ENCODE data around the gene HTR1B. TPM values are rescaled to one million over a fixed set of nuclear protein-coding genes. Genes with fewer than 3 reads are reported as not detected.

HTR1B gene
- total and polyA plus RNA-seq, 9 of the 15 experiments (the other 6 are each of a cell fraction or from before 2014, with no cell fraction given) = not detected

DNA sequence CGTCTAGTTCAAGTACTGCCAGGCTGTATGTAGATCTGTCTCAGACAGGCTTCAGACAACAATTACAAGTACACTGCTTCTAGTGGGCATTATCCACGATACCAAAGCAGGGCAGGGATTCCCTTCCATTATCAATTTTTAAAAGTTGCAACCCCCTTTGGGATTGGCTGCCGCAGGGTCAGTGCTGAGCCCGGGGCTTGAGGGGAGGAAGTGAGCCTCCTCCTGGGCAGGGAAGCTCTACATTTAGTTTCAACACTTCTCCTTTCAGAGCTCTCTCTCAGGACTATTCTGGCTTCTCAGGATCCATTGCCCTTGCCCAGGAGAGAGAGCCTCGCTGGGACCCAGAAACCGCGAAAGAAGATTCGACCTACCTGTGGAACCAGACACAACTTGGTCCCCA, 1.5 kb downstream of the HTR1B start (continued):
- TF ChIP-seq, protein P1, sequence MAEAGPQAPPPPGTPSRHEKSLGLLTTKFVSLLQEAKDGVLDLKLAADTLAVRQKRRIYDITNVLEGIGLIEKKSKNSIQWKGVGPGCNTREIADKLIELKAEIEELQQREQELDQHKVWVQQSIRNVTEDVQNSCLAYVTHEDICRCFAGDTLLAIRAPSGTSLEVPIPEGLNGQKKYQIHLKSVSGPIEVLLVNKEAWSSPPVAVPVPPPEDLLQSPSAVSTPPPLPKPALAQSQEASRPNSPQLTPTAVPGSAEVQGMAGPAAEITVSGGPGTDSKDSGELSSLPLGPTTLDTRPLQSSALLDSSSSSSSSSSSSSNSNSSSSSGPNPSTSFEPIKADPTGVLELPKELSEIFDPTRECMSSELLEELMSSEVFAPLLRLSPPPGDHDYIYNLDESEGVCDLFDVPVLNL (CRISPR knock-in tag; IDR thresholded peaks at IDR 0.05; ENCODE audit: low read depth) = no peak
- TF ChIP-seq POLR2AphosphoS5 (IDR thresholded peaks at IDR 0.05; ENCODE audit: control insufficient read depth, insufficient read depth, low read depth, low read length) (no peak), ZNF445 (CRISPR knock-in tag; IDR thresholded peaks at IDR 0.05; ENCODE audit: low read depth) (no peak), GABPA (tag; conservative IDR thresholded peaks at IDR 0.05; ENCODE audit: low read depth) (no peak), TAL1 (IDR thresholded peaks at IDR 0.05) (no peak), NCOA6 (IDR thresholded peaks at IDR 0.05) (no peak), BRF1 (IDR thresholded peaks at IDR 0.05; ENCODE audit: borderline replicate concordance, extremely low read depth, insufficient read length) (no peak), KAT7 (CRISPR knock-in tag; IDR thresholded peaks at IDR 0.05; ENCODE audit: borderline replicate concordance) (no peak), NR2C2 (CRISPR knock-in tag; IDR thresholded peaks at IDR 0.05) (no peak), NR2C2 (tag; IDR thresholded peaks at IDR 0.05) (no peak), STAT5A (IDR thresholded peaks at IDR 0.05; ENCODE audit: borderline replicate concordance, low read length) (no peak), RBM22 (IDR thresholded peaks at IDR 0.05; ENCODE audit: low read depth, low read length, poor library complexity, severe bottlenecking) (no peak), BACH1 (tag; IDR thresholded peaks at IDR 0.05) (no peak), ZNF134 (CRISPR knock-in tag; conservative IDR thresholded peaks at IDR 0.05) (no peak), TAF15 (IDR thresholded peaks at IDR 0.05; ENCODE audit: low read depth, low read length) (no peak), SRSF3 (IDR thresholded peaks at IDR 0.05; ENCODE audit: insufficient read depth, low read length) (no peak)
- TF ChIP-seq, protein P2, sequence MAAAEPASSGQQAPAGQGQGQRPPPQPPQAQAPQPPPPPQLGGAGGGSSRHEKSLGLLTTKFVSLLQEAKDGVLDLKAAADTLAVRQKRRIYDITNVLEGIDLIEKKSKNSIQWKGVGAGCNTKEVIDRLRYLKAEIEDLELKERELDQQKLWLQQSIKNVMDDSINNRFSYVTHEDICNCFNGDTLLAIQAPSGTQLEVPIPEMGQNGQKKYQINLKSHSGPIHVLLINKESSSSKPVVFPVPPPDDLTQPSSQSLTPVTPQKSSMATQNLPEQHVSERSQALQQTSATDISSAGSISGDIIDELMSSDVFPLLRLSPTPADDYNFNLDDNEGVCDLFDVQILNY (CRISPR knock-in tag; IDR thresholded peaks at IDR 0.05) = no peak
- TF ChIP-seq, protein P3, sequence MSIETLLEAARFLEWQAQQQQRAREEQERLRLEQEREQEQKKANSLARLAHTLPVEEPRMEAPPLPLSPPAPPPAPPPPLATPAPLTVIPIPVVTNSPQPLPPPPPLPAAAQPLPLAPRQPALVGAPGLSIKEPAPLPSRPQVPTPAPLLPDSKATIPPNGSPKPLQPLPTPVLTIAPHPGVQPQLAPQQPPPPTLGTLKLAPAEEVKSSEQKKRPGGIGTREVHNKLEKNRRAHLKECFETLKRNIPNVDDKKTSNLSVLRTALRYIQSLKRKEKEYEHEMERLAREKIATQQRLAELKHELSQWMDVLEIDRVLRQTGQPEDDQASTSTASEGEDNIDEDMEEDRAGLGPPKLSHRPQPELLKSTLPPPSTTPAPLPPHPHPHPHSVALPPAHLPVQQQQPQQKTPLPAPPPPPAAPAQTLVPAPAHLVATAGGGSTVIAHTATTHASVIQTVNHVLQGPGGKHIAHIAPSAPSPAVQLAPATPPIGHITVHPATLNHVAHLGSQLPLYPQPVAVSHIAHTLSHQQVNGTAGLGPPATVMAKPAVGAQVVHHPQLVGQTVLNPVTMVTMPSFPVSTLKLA (conservative IDR thresholded peaks at IDR 0.05) = no peak
- TF ChIP-seq, protein P4, sequence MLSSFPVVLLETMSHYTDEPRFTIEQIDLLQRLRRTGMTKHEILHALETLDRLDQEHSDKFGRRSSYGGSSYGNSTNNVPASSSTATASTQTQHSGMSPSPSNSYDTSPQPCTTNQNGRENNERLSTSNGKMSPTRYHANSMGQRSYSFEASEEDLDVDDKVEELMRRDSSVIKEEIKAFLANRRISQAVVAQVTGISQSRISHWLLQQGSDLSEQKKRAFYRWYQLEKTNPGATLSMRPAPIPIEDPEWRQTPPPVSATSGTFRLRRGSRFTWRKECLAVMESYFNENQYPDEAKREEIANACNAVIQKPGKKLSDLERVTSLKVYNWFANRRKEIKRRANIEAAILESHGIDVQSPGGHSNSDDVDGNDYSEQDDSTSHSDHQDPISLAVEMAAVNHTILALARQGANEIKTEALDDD (IDR thresholded peaks at IDR 0.05) = no peak
